Kidney (tissue), 14 donors: ENCODE results near the gene MTG1. TPM values are rescaled to one million over a fixed set of nuclear protein-coding genes. Genes with fewer than 3 reads are reported as not detected.
"Not testable (repeated sequence)": the region's sequence is repeated elsewhere in the genome, so short reads cannot be mapped to it uniquely, and the experiment has no call there.

Experiments used
- DNase-seq, 5 donors: peaks; one replicate each; pipeline ENCODE4 v3.0.0-alpha.2; 2013 to 2020
- FAIRE-seq: peaks from 2 replicates; lab custom pipeline; 2012; peaks lifted over from hg19 to GRCh38; lab: Jason Lieb, UNC
- H3K27ac ChIP-seq, 2 donors: one replicate each; pipeline ENCODE4 v1.7.0; 2013; ENCODE audit warnings: low read depth in 2 of 2, low read length in 2 of 2, inconsistent platforms in 1 of 2
- H3K27me3 ChIP-seq: one replicate; pipeline ENCODE4 v1.7.1; 2013; ENCODE audit warnings: low read length, inconsistent platforms; ENCODE audit not compliant: control insufficient read depth, insufficient read depth
- H3K36me3 ChIP-seq, 3 donors: one replicate each; pipeline versions ENCODE4 v1.7.0 to v1.7.1; 2013; ENCODE audit warnings: low read length in 3 of 3, control low read depth in 1 of 3, inconsistent platforms in 1 of 3; ENCODE audit not compliant: insufficient read depth in 3 of 3, control insufficient read depth in 2 of 3
- H3K4me1 ChIP-seq, 3 donors: one replicate each; pipeline versions ENCODE4 v1.7.0 to v1.7.1; 2013; ENCODE audit warnings: low read length in 3 of 3, inconsistent platforms in 1 of 3, low read depth in 1 of 3; ENCODE audit not compliant: control insufficient read depth in 2 of 3, insufficient read depth in 2 of 3
- H3K4me3 ChIP-seq, 3 donors: one replicate each; pipeline versions ENCODE4 v1.7.0 to v1.8.1; 2013; ENCODE audit warnings: low read length in 3 of 3, control low read depth in 1 of 3, inconsistent platforms in 1 of 3
- H3K9ac ChIP-seq, 3 donors: one replicate each; pipeline versions ENCODE4 v1.7.0 to v1.7.1; 2013; ENCODE audit warnings: low read length in 3 of 3, control low read depth in 1 of 3, inconsistent platforms in 1 of 3
- H3K9me3 ChIP-seq, 3 donors: one replicate each; pipeline versions ENCODE4 v1.7.0 to v1.7.1; 2013; ENCODE audit warnings: low read length in 3 of 3, control low read depth in 1 of 3, inconsistent platforms in 1 of 3; ENCODE audit not compliant: control insufficient read depth in 2 of 3, insufficient read depth in 1 of 3
- intact Hi-C: fragments of 100-400 bp; cut with DNase I; formaldehyde crosslinking; loops from one replicate; pipeline ENCODE4 v1.11.1; 2022
- polyA plus RNA-seq: library from polyadenylated mRNA; stranded (reverse); fragments of 350-450 nt; fragmentation: Illumina TruSeq; extraction: RNeasy Lipid Tissue Mini Kit (QIAGEN cat#74804); gene quantifications from one replicate; pipeline ENCODE4 v1.2.3, GENCODE V29; 2014; ENCODE audit warnings: low read depth, low replicate concordance; ENCODE audit not compliant: insufficient read depth
- total RNA-seq: library from RNA; stranded (reverse); fragmentation: NEBNext Ultra II Directional; extraction: Animal tissue kit (Norgen Biotek cat#: 25700); gene quantifications from one replicate; pipeline ENCODE4 v1.2.1, GENCODE V29; 2021
- TF ChIP-seq, protein P1 (sequence below): IDR thresholded peaks from 3 replicates; pipeline ENCODE4 v1.5.1; 2012; ENCODE audit warnings: mild to moderate bottlenecking, moderate library complexity, borderline replicate concordance; ENCODE audit not compliant: insufficient read depth; ENCODE audit errors: extremely low read depth
- donor health status: control.
- donor health status: control.
- donor health status: control.
- donor health status: control.
- donor health status: control.
- donor health status: DM: yes; HTN: yes; CAD: no.
- donor health status: Normal renal cell carcinoma (clear cell type).

The MTG1 gene
- total and polyA plus RNA-seq, 2 donors from 2014 or later = 51.1 to 68.5 TPM

DNA sequence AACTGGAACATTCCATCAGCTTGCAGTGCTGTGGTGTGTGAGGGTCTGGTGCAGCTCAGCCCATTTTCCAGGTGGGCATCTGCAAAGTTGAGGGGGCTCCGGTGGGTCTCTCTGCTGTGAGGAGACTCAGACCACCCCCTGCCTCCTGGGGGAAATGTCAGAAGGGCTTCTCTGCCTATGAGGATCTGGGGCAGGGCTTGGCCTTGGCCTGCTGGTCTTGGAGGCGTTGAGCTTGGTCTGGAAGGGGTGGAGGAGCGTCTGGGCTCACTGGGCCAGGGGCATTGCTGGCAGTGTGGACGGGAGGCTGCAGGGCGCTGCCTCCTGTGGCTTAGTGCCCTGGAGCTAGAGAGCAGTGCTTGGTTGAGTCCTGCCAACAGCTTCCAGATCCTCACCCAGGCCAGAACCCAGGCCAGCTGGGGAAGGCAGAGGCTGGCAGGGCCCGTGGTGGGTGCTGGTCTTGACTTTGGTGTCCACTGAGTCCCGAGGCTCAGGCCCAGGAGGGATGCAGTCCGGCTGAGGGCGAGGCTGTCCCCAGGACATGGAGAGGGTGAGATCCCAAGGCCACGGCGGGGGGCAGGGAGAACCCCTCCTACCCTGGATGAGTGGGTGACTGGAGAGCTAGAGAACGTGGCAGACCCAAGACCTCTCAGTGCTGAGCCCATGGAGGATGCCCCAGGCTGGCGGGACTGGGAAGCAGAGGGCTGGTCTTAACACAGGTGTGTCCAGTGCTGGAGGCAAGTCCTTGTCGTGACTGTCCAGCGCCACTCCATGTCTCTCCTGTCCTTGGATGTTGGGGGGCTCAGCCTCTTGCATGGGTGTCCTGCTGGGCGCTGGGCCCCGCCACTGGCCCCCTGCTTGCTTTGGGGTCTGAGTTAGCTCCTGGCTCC lies 27.6 kb downstream of the MTG1 start:
- Histone ChIP-seq H3K9ac (no peak overlapping the region), H3K27me3 (no peaks in the 10 kb centered on the region), H3K27ac (no peak overlapping the region), H3K36me3 (peaks cover 0 to 6% (median 5%) of the 10 kb centered on the region in 3 donors), H3K4me1 (peaks cover 0 to 2% (median 0%) of the 10 kb centered on the region in 3 donors), H3K9me3 (no peaks in the 10 kb centered on the region), H3K4me3 (no peak overlapping the region)
- DNase-seq = peak in 2 of 5 donors; percentile 60 to 70
- TF ChIP-seq, protein P1, sequence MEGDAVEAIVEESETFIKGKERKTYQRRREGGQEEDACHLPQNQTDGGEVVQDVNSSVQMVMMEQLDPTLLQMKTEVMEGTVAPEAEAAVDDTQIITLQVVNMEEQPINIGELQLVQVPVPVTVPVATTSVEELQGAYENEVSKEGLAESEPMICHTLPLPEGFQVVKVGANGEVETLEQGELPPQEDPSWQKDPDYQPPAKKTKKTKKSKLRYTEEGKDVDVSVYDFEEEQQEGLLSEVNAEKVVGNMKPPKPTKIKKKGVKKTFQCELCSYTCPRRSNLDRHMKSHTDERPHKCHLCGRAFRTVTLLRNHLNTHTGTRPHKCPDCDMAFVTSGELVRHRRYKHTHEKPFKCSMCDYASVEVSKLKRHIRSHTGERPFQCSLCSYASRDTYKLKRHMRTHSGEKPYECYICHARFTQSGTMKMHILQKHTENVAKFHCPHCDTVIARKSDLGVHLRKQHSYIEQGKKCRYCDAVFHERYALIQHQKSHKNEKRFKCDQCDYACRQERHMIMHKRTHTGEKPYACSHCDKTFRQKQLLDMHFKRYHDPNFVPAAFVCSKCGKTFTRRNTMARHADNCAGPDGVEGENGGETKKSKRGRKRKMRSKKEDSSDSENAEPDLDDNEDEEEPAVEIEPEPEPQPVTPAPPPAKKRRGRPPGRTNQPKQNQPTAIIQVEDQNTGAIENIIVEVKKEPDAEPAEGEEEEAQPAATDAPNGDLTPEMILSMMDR = no peak
- intact Hi-C loops = no loop called here
- FAIRE-seq = no peak

DNA sequence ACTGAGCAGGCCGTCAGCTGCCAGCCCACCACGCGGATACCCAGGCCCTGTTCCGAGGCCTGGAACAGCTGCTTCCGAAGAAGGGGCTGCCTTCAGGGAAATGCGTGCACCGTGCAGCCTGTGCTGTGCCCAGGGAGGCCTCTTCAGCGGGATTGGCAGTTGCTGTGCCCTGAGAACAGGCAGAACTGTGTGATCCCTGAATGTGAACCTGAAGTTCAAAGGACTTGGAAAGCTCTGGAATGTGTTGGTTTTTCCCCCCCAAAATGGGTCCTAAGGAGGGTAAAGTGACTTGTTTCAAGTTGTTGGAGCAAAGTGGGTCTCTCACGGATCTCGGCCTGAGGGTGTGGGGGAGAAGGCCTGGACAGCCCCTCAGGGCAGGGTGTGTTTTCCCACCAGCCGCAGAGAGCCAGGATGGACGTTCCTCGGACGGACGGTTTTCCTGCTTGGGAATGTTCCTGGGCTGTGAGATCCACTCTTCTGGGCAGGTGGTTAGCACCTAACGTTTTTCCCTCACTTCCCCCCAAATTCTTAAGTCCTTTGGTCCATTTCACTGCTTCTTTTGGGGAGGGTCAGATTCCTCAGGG lies 28.4 kb downstream of the MTG1 start:
- Histone ChIP-seq H3K4me3 (no peak overlapping the region), H3K4me1 (peaks cover 0 to 2% (median 0%) of the 10 kb centered on the region in 3 donors), H3K9me3 (no peaks in the 10 kb centered on the region), H3K9ac (no peak overlapping the region), H3K27me3 (no peaks in the 10 kb centered on the region), H3K27ac (no peak overlapping the region), H3K36me3 (peaks cover 0 to 6% (median 5%) of the 10 kb centered on the region in 3 donors)
- DNase-seq = peak in 2 of 5 donors; percentile 23 to 42
- intact Hi-C loops = no loop called here
- FAIRE-seq = no peak
- TF ChIP-seq, protein P1 = no peak

DNA sequence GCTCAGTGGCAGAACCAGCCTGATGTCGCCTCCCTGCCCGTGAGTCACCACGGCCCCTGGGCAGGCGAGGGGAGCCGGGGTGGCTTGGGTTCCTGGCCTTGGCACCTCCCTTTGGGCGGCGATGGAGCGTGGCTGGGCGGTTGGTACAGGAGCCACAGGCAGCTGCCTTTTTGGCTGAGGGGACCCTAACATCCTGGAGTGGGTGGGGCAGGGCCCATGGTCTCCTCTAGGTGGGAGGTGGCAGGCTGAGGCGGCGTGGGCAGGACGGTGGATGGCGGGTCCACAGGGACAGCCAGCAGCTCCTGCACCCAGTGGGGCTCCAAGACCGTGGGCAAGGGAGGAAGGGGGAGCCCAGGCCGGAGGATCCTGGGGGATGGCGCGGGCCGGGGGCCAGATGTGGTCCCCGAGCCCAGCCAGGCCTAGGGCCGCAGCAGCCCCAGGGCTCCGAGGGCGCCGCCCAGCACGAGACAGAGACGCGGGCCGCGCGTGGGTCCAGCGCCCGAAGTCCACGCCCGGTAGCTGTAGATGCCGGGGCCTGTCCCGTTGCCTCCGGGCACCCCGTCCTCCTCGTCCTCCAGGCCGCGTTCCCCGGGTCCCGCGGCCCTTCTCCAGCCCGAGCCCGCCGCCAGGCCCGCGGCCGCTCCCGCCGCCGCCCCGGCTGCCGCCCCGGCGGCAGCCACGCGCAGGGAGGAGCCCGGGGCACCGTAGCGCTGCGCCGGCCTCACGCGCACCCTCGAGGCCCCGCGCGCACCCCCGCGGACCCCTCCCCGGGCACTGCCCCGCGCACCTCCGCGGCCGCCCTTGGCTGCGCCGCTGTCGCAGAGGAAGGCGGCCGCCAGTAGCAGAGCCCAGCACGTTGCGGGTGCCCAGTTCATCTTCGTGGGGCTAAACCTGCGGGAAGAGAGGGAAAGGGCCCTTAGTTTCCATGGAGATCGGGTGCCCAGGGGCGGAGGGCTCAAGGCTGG lies 29.1 kb downstream of the MTG1 start:
- Histone ChIP-seq H3K36me3 (peaks cover 0 to 5% (median 5%) of the 10 kb centered on the region in 3 donors), H3K9ac (no peak overlapping the region), H3K27ac (no peak overlapping the region), H3K9me3 (no peaks in the 10 kb centered on the region), H3K4me1 (peaks cover 0 to 2% (median 0%) of the 10 kb centered on the region in 3 donors), H3K4me3 (no peak overlapping the region), H3K27me3 (no peaks in the 10 kb centered on the region)
- DNase-seq (peak in 4 of 5 donors; percentile 15 to 79 (median 49)), FAIRE-seq (no peak)
- intact Hi-C loops = no loop called here
- TF ChIP-seq, protein P1 = no peak

DNA sequence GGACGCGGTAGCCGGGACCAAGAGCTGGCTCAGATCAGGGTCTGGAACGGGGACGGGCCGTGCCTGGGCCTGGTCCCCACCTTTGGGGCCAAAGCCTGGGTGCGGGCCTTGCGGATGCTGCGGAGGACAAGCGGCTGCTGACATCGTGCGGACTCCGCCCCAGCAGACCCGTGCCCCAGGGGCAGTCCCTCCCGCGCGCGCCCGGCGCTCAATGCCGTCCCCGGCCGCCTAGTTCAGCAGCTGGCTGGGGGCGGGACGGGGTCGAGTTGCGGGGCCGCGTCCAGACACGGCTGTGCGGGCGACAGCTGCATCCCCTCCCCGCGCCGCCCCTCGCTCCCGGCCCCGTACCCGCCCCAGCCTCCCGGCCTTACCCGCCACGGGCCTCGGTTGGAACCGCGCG lies 30.1 kb downstream of the MTG1 start:
- H3K36me3 ChIP-seq, intact Hi-C loops, H3K9ac ChIP-seq, H3K4me1 ChIP-seq, H3K4me3 ChIP-seq, H3K27me3 ChIP-seq, H3K9me3 ChIP-seq, FAIRE-seq, H3K27ac ChIP-seq: not testable (repeated sequence)
- peak in 1 of 5 donors; percentile 38 for DNase-seq

DNA sequence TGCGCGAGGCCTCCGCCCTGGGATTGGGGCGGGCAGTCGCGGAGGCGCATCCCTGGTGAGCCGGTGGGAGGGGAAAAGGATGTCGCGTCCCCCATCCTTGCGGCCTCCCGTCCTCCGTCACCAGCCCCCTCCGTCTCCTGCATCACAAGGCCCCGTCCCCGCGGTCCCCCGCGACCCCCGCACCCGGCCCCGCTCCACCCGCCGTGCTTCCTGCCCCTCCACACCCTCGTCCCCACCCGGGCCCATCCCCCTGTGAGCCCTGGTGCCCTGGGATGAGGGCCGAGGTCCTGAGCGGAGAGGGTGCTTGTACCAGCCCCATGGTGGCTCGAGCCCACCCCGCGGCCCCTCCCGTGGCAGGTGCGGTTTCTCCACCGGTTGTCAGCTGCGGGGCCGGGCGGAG lies 30.6 kb downstream of the MTG1 start, which contains the start of gene SPRN:
SPRN (minus strand) TSS at position 25 of the 400 bp plus-strand sequence. CDS start 944 bp downstream, outside the sequence.
- H3K27ac ChIP-seq, H3K4me1 ChIP-seq, H3K4me3 ChIP-seq, H3K9me3 ChIP-seq, H3K27me3 ChIP-seq, FAIRE-seq, H3K36me3 ChIP-seq, DNase-seq, H3K9ac ChIP-seq, intact Hi-C loops: not testable (repeated sequence)
